Stimulated activated CD8-positive, alpha-beta memory T cell treated with anti-CD3 and anti-CD28 coated beads, Interleukin-4, amount 100 ng/mL, for 4 hours (primary cell): ENCODE data around the gene GAS5.

Experiments
- DNase-seq, 2 donors: peaks; one replicate each; pipeline ENCODE4 v3.0.0-alpha.2; 2020; ENCODE audit warnings: low read depth in 2 of 2, low spot score in 1 of 2

GAS5 gene

DNA sequence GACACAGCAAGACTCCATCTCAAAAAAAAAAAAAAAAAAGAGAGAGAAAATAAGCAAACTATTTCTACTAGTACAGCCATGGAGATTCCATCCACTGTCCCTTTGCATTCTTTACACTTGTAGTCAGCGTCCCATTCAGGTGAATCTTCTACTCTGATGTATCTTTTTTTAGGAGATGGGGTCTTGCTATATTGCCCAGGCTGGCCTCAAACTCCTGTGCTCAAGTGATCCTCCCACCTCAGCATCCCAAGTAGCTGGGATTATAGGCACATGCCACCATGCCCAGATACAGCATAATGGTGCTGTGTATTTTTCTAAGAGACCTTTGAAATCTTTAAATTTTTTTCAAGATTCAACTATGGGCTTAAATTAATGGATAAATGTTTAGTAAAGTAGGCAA lies 35.0 kb downstream of the GAS5 start:
- no peak for DNase-seq

- no peak for DNase-seq
Measured at GRCh38 chr1:173827611-173828010, 40.2 kb downstream of the GAS5 start.

- DNase-seq = peak; percentile 75 to 80
Measured at GRCh38 chr1:173824315-173825081, 43.3 kb downstream of the GAS5 start, which contains the start of the genes CENPL and DARS2. CENPL (minus strand) TSS chr1:173824883; CDS start chr1:173811299, 13,584 bp downstream. DARS2 (plus strand) TSS chr1:173824673; CDS start chr1:173825230, 557 bp downstream.

DNA sequence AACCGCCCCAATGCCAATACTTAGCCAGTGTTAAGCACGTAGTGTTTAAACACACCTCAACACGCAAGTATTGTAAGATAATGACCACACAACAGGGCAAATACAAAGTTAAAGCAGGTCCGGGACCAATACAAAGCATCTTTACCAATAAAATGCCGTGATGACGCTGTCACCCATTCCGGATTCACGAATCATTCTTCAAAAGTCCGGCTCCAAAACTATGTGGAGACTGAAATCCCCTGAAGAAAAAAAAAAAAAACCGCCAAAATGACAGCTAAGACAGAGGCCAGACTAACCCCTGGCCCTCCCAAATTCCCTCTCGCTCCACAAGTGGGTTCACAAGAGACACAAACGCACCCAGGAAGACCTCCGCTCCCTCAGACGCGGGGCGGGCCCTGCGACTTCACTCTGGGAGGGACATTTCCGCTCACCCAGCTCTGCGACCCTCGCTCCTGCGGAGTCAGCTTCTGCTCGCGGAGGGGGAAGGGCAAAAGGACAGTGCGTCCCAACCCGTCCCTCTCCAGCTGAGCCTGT lies 43.9 kb downstream of the GAS5 start:
- DNase-seq = no peak

- no peak for DNase-seq
Measured at GRCh38 chr1:173821680-173822079, 46.1 kb downstream of the GAS5 start.

DNA sequence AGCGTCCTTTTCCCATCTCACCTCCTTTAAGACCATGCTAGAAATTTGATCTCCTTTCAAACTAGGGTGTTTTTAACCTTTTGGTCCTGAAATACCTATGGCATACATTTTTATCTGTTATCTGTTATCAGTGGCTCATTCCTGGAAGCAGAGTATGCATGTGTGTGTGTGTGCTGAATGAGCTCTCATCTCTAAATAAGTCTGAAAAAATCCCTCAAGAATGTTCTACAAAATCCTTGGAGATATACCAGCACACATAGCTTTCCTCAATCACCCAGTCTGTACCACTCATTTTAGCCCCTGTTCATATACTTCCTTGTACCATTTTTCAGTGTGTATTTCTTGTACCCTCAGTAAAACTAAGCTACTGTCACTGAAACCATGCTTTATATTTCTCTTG lies 49.3 kb downstream of the GAS5 start:
- DNase-seq = no peak
